Right forelimb (tissue), 1 donor: ENCODE data around the gene BCAT1.
"Not testable (repeated sequence)": the region's sequence is repeated elsewhere in the genome, so short reads cannot be mapped to it uniquely, and the experiment has no call there.

ENCODE experiments used
- DNase-seq: peaks from one replicate; pipeline ENCODE4 v3.0.0-alpha.2; 2018

The BCAT1 gene

GRCh38 chr12:24851883-24852282 is 97.0 kb downstream of the BCAT1 start:
- not testable (repeated sequence) for DNase-seq

- no peak for DNase-seq
Measured at GRCh38 chr12:24851341-24851740, 97.6 kb downstream of the BCAT1 start.

- DNase-seq = no peak
Measured at GRCh38 chr12:24850496-24850895, 98.4 kb downstream of the BCAT1 start.

GRCh38 chr12:24848941-24849477 is 99.9 kb downstream of the BCAT1 start:
- DNase-seq = no peak

GRCh38 chr12:24846689-24847088 is 102.2 kb downstream of the BCAT1 start:
- no peak for DNase-seq

- DNase-seq = no peak
Measured at GRCh38 chr12:24845615-24846014, 103.3 kb downstream of the BCAT1 start.

GRCh38 chr12:24840046-24840800 is 108.7 kb downstream of the BCAT1 start:
- no peak for DNase-seq

- no peak for DNase-seq
Measured at GRCh38 chr12:24839268-24839791, 109.6 kb downstream of the BCAT1 start.

- DNase-seq = no peak
Measured at GRCh38 chr12:24838531-24838950, 110.4 kb downstream of the BCAT1 start.

GRCh38 chr12:24835377-24835776 is 113.5 kb downstream of the BCAT1 start:
- no peak for DNase-seq

- DNase-seq = no peak
Measured at GRCh38 chr12:24833513-24833912, 115.4 kb downstream of the BCAT1 start.

GRCh38 chr12:24823808-24824515 is 124.9 kb downstream of the BCAT1 start:
- no peak for DNase-seq

- no peak for DNase-seq
Measured at GRCh38 chr12:24822121-24822899, 126.6 kb downstream of the BCAT1 start.

GRCh38 chr12:24821691-24822090 is 127.2 kb downstream of the BCAT1 start:
- DNase-seq = no peak

GRCh38 chr12:24820872-24821271 is 128.0 kb downstream of the BCAT1 start:
- no peak for DNase-seq

GRCh38 chr12:24818351-24818750 is 130.6 kb downstream of the BCAT1 start:
- DNase-seq = no peak

- DNase-seq = no peak
Measured at GRCh38 chr12:24815114-24815423, 133.8 kb downstream of the BCAT1 start.

GRCh38 chr12:24814379-24815113 is 134.4 kb downstream of the BCAT1 start:
- DNase-seq = no peak

GRCh38 chr12:24810378-24810777 is 138.5 kb downstream of the BCAT1 start:
- no peak for DNase-seq

GRCh38 chr12:24809306-24809705 is 139.6 kb downstream of the BCAT1 start:
- DNase-seq = not testable (repeated sequence)

- DNase-seq = no peak
Measured at GRCh38 chr12:24808651-24809050, 140.2 kb downstream of the BCAT1 start.

- DNase-seq = no peak
Measured at GRCh38 chr12:24806386-24806785, 142.5 kb downstream of the BCAT1 start.
